H1 (cell line): ENCODE data around the gene TEX44. TPM values are rescaled to one million over a fixed set of nuclear protein-coding genes. Genes with fewer than 3 reads are reported as not detected.

Experiments
- CTCF ChIA-PET: fragments of 300-600 bp; sonication (Branson Sonifier 250); formaldehyde crosslinking; loops from one replicate; lab custom pipeline; 2021; ENCODE audit not compliant: partially characterized antibody; lab: Charles Lee
- POLR2A ChIA-PET: fragments of 300-600 bp; sonication (Branson Sonifier 250); formaldehyde crosslinking; loops from one replicate; lab custom pipeline; 2021; ENCODE audit warnings: inconsistent platforms; ENCODE audit not compliant: partially characterized antibody; lab: Charles Lee
- DNase-seq, 2 experiments: peaks; one replicate each; pipeline versions ENCODE4 v3.0.0 to v3.0.0-alpha.2; 2010 to 2022; ENCODE audit warnings: low spot score in 2 of 2, low read depth in 1 of 2, mixed read lengths in 1 of 2
- FAIRE-seq: peaks from 2 replicates; lab custom pipeline; 2011; peaks lifted over from hg19 to GRCh38; lab: Jason Lieb, UNC
- H2AFZ ChIP-seq: 2 replicates; pipeline ENCODE4 v1.8.1; 2012; ENCODE audit warnings: low read length, inconsistent platforms
- H2AK5ac ChIP-seq: 2 replicates; pipeline ENCODE4 v1.6.1; 2013; ENCODE audit warnings: low read depth, low read length
- H2BK120ac ChIP-seq: replicated peaks from 2 replicates; pipeline ENCODE3; 2013; ENCODE audit warnings: low read depth, low read length, inconsistent platforms
- H2BK12ac ChIP-seq: 2 replicates; pipeline ENCODE4 v1.6.1; 2013; ENCODE audit warnings: low read depth, low read length
- H2BK15ac ChIP-seq: 2 replicates; pipeline ENCODE4 v1.6.1; 2013; ENCODE audit warnings: low read length
- H2BK20ac ChIP-seq: 2 replicates; pipeline ENCODE4 v1.6.1; 2013; ENCODE audit warnings: low read length
- H2BK5ac ChIP-seq: 2 replicates; pipeline ENCODE4 v1.6.1; 2013; ENCODE audit warnings: low read depth, low read length
- H3K14ac ChIP-seq: 2 replicates; pipeline ENCODE4 v1.6.1; 2013; ENCODE audit warnings: inconsistent platforms; ENCODE audit not compliant: insufficient read length
- H3K18ac ChIP-seq: 2 replicates; pipeline ENCODE4 v1.6.1; 2013; ENCODE audit warnings: low read length; ENCODE audit errors: extremely low read depth
- H3K23ac ChIP-seq: 2 replicates; pipeline ENCODE4 v1.6.1; 2013; ENCODE audit warnings: inconsistent platforms; ENCODE audit not compliant: insufficient read length
- H3K23me2 ChIP-seq: 2 replicates; pipeline ENCODE4 v1.6.1; 2013; ENCODE audit warnings: low read depth, low read length
- H3K27ac ChIP-seq: 2 replicates; pipeline ENCODE4 v1.6.1; 2011; ENCODE audit warnings: low read depth, low read length, inconsistent platforms
- H3K27me3 ChIP-seq, 4 experiments: replicated peaks in 1 of 4; 1 replicate in 1 of 4; 2 replicates in 3 of 4; pipeline versions ENCODE4 v1.6.1 to v1.8.1; 2011 to 2013; ENCODE audit warnings: low read length in 3 of 4, mild to moderate bottlenecking in 3 of 4, inconsistent platforms in 2 of 4, mixed read lengths in 2 of 4, moderate library complexity in 1 of 4; ENCODE audit not compliant: control insufficient read depth in 3 of 4, insufficient read depth in 3 of 4; ENCODE audit errors: extremely low read depth in 1 of 4
- H3K36me3 ChIP-seq, 4 experiments: 2 replicates each; pipeline versions ENCODE4 v1.6.1 to v1.8.1; 2011 to 2013; ENCODE audit warnings: mild to moderate bottlenecking in 4 of 4, low read length in 3 of 4, moderate library complexity in 2 of 4, control low read depth in 1 of 4, inconsistent platforms in 1 of 4; ENCODE audit not compliant: insufficient read depth in 4 of 4, control insufficient read depth in 2 of 4
- H3K4ac ChIP-seq: replicated peaks from 2 replicates; pipeline ENCODE3; 2013; ENCODE audit warnings: low read length, low read depth, mixed read lengths, inconsistent platforms; ENCODE audit not compliant: insufficient read length
- H3K4me1 ChIP-seq, 4 experiments: replicated peaks in 1 of 4; 1 replicate in 1 of 4; 2 replicates in 3 of 4; pipeline versions ENCODE4 v1.6.1 to v1.8.1; 2011 to 2013; ENCODE audit warnings: low read length in 3 of 4, inconsistent platforms in 2 of 4, mixed read lengths in 1 of 4; ENCODE audit not compliant: insufficient read depth in 4 of 4, control insufficient read depth in 3 of 4
- H3K4me2 ChIP-seq, 2 experiments: 2 replicates each; pipeline versions ENCODE4 v1.6.1 to v1.8.1; 2011 to 2013; ENCODE audit warnings: low read depth in 2 of 2, low read length in 2 of 2, control low read depth in 1 of 2, inconsistent platforms in 1 of 2, mild to moderate bottlenecking in 1 of 2; ENCODE audit not compliant: insufficient read depth in 1 of 2
- H3K4me3 ChIP-seq, 4 experiments: fragments of 200-600, 300-600 bp in 1 of 4; sonication (generic), shearing (Covaris generic), sonication (Bioruptor Twin) in 1 of 4; 2 replicates each; pipeline versions ENCODE4 v1.5.1 to v1.8.1; 2011 to 2016; ENCODE audit warnings: low read length in 4 of 4, low read depth in 3 of 4, control low read depth in 2 of 4, inconsistent platforms in 2 of 4, mild to moderate bottlenecking in 2 of 4, mixed read lengths in 1 of 4, moderate library complexity in 1 of 4; ENCODE audit not compliant: insufficient read depth in 2 of 4; ENCODE audit errors: extremely low read depth in 1 of 4
- H3K56ac ChIP-seq: replicated peaks from 2 replicates; pipeline ENCODE3; 2013; ENCODE audit warnings: low read depth, mild to moderate bottlenecking, mixed read lengths, low read length, inconsistent platforms; ENCODE audit not compliant: insufficient read length
- H3K79me1 ChIP-seq: 2 replicates; pipeline ENCODE4 v1.6.1; 2013; ENCODE audit warnings: low read depth, low read length, control low read depth
- H3K79me2 ChIP-seq, 2 experiments: 2 replicates each; pipeline versions ENCODE4 v1.6.1 to v1.8.1; 2012 to 2013; ENCODE audit warnings: low read length in 2 of 2, mild to moderate bottlenecking in 2 of 2, inconsistent platforms in 1 of 2; ENCODE audit not compliant: insufficient read depth in 2 of 2, control insufficient read depth in 1 of 2
- H3K9ac ChIP-seq, 4 experiments: replicated peaks in 1 of 4; 1 replicate in 1 of 4; 2 replicates in 3 of 4; pipeline versions ENCODE4 v1.6.1 to v1.8.1; 2011 to 2013; ENCODE audit warnings: low read depth in 3 of 4, low read length in 3 of 4, control low read depth in 2 of 4, mild to moderate bottlenecking in 2 of 4, moderate library complexity in 2 of 4, inconsistent platforms in 1 of 4; ENCODE audit errors: extremely low read depth in 1 of 4
- H3K9me3 ChIP-seq, 2 experiments: 2 replicates each; pipeline versions ENCODE4 v1.6.1 to v1.8.1; 2012 to 2013; ENCODE audit warnings: mild to moderate bottlenecking in 2 of 2, moderate library complexity in 2 of 2, control low read depth in 1 of 2, inconsistent platforms in 1 of 2, low read depth in 1 of 2, low read length in 1 of 2, mixed read lengths in 1 of 2; ENCODE audit not compliant: insufficient read depth in 2 of 2
- H4K20me1 ChIP-seq, 2 experiments: replicated peaks in 1 of 2; 2 replicates each; pipeline versions ENCODE3 to v1.8.1; 2011 to 2013; ENCODE audit warnings: inconsistent platforms in 2 of 2, low read length in 2 of 2, mild to moderate bottlenecking in 1 of 2; ENCODE audit not compliant: insufficient read depth in 2 of 2, control insufficient read depth in 1 of 2
- H4K5ac ChIP-seq: 2 replicates; pipeline ENCODE4 v1.6.1; 2013; ENCODE audit warnings: low read length, low read depth, mixed read lengths, inconsistent platforms; ENCODE audit not compliant: insufficient read length
- H4K8ac ChIP-seq: 2 replicates; pipeline ENCODE4 v1.8.0; 2013; ENCODE audit warnings: mild to moderate bottlenecking, moderate library complexity, low read length, inconsistent platforms; ENCODE audit not compliant: insufficient read depth; ENCODE audit errors: extremely low read depth
- H4K91ac ChIP-seq: replicated peaks from 2 replicates; pipeline ENCODE3; 2013; ENCODE audit warnings: low read length, mixed read lengths, inconsistent platforms; ENCODE audit not compliant: insufficient read length
- BACH1 ChIP-seq: IDR thresholded peaks from 2 replicates; pipeline ENCODE4 v1.6.1; 2012; ENCODE audit warnings: low read length, improper control_type of control experiment
- BCL11A ChIP-seq, 2 experiments: IDR thresholded peaks; one replicate each; pipeline ENCODE4 v1.6.1; 2011; ENCODE audit warnings: low read depth in 2 of 2, low read length in 2 of 2, mild to moderate bottlenecking in 2 of 2
- E2F6 ChIP-seq: IDR thresholded peaks from 2 replicates; pipeline ENCODE4 v1.6.1; 2012; ENCODE audit warnings: inconsistent platforms
- MAFK ChIP-seq: IDR thresholded peaks from 2 replicates; pipeline ENCODE4 v1.6.1; 2012; ENCODE audit warnings: low read depth, mild to moderate bottlenecking, improper control_type of control experiment, low read length
- PHF8 ChIP-seq: fragments of 200-600 bp; sonication (generic); conservative IDR thresholded peaks from 2 replicates; pipeline ENCODE4 v1.7.1; 2012; ENCODE audit warnings: low read depth, mild to moderate bottlenecking, inconsistent platforms, low read length, moderate library complexity
- RXRA ChIP-seq: IDR thresholded peaks from 2 replicates; pipeline ENCODE4 v1.6.1; 2011; ENCODE audit warnings: low read depth, mild to moderate bottlenecking, low read length, moderate library complexity; ENCODE audit not compliant: insufficient read depth
- SP1 ChIP-seq: IDR thresholded peaks from 2 replicates; pipeline ENCODE4 v1.6.1; 2011; ENCODE audit warnings: low read depth, low read length
- SP4 ChIP-seq: IDR thresholded peaks from 2 replicates; pipeline ENCODE4 v1.6.1; 2012; ENCODE audit warnings: low read length, inconsistent platforms
- SUZ12 ChIP-seq: fragments of 200-600 bp; sonication (generic); IDR thresholded peaks from 2 replicates; pipeline ENCODE4 v1.6.1; 2012; ENCODE audit warnings: mild to moderate bottlenecking, inconsistent platforms, low read length, moderate library complexity, mixed read lengths
- TEAD4 ChIP-seq: IDR thresholded peaks from 2 replicates; pipeline ENCODE4 v1.6.1; 2012; ENCODE audit warnings: low read depth, low read length, inconsistent platforms, mixed read lengths
- WGBS, 2 experiments: shearing (Covaris generic) in 1 of 2; methylation state at CpG; one replicate each; pipeline versions ENCODE4 v1.1.6 to v1.1.7; 2013 to 2015; ENCODE audit warnings: low lambda C conversion rate in 2 of 2, mixed read lengths in 2 of 2, inconsistent platforms in 1 of 2, low coverage in 1 of 2, missing lambda C conversion rate in 1 of 2; ENCODE audit not compliant: insufficient replicate concordance in 2 of 2, insufficient coverage in 1 of 2, insufficient read length in 1 of 2; ENCODE audit errors: extremely low coverage in 1 of 2, missing lambda C conversion rate in 1 of 2; 5-methylcytosine and 5-hydroxymethylcytosine counted together
- long read RNA-seq, 2 experiments: library from RNA in 1 of 2; library from capped mRNA in 1 of 2; stranded (forward); transcript quantifications; one replicate each; pipeline ENCODE4 v2.0.0, GENCODE V29; 2021; ENCODE audit warnings: inconsistent platforms in 1 of 2
- polyA minus RNA-seq, 3 experiments: library from RNA; depleted of rRNA, polyadenylated mRNA; stranded (reverse); fragments of >200 nt; gene quantifications; 1 replicate in 2 of 3; 2 replicates in 1 of 3; pipeline ENCODE4 v1.2.3, GENCODE V29; 2011
- polyA plus RNA-seq, 7 experiments: library from polyadenylated mRNA; depleted of rRNA in 3 of 7; stranded (reverse) in 5 of 7; unstranded in 2 of 7; fragments of >200 nt in 5 of 7; fragments of 200-250 nt in 2 of 7; gene quantifications; 1 replicate in 5 of 7; 2 replicates in 1 of 7; 4 replicates in 1 of 7; pipeline versions ENCODE4 v1.2.1 to v1.2.3, GENCODE V29; 2011 to 2013; ENCODE audit warnings: missing spikeins in 2 of 7, mixed read lengths in 2 of 7
- total RNA-seq: library from RNA; stranded (reverse); fragmentation: NEBNext Ultra II Directional; extraction: Animal tissue kit (Norgen Biotek cat#: 25700); gene quantifications from 2 replicates; pipeline ENCODE4 v1.2.1, GENCODE V29; 2021
- TF ChIP-seq, protein P1 (sequence below): IDR thresholded peaks from 2 replicates; pipeline ENCODE4 v1.6.1; 2011; ENCODE audit warnings: low read depth, mild to moderate bottlenecking, low read length; ENCODE audit not compliant: insufficient read depth

TEX44 gene
- not detected in 2 replicates for total RNA-seq
- 0.06 TPM in 1 of 2 replicates, not detected in the other for polyA plus RNA-seq (2011; rRNA removed)
- polyA plus RNA-seq (2011; cell fraction: cytosol; rRNA removed), result not detected
- polyA plus RNA-seq (2011; cell fraction: nucleus; rRNA removed), result not detected
- polyA plus RNA-seq (2012, experiment 1 of 2), result not detected in 4 replicates
- polyA plus RNA-seq (2012, experiment 2 of 2), result not detected
- not detected for polyA plus RNA-seq (2013, experiment 1 of 2)
- not detected for polyA plus RNA-seq (2013, experiment 2 of 2)
- polyA minus RNA-seq (2011; rRNA and poly(A)+ RNA removed), result not detected in 2 replicates
- not detected for polyA minus RNA-seq (2011; cell fraction: cytosol; rRNA and poly(A)+ RNA removed)
- polyA minus RNA-seq (2011; cell fraction: nucleus; rRNA and poly(A)+ RNA removed), result not detected
- long read RNA-seq, experiment 1, result 0 reads
- long read RNA-seq, experiment 2, result 0 reads

- Histone ChIP-seq H3K27ac (no peak within 1 kb of the TSS), H4K8ac (no peak within 1 kb of the TSS), H4K91ac (no peak within 1 kb of the TSS), H4K20me1 (no peaks in the 10 kb centered on the region), H3K27me3 (no peaks in the 10 kb centered on the region), H3K9ac (no peak within 1 kb of the TSS), H3K9me3 (no peaks in the 10 kb centered on the region), H2AFZ (no peak within 1 kb of the TSS), H2BK120ac (no peak within 1 kb of the TSS), H2AK5ac (no peak within 1 kb of the TSS), H3K4me3 (no peak within 1 kb of the TSS), H3K23me2 (no peaks in the 10 kb centered on the region), H4K5ac (no peak within 1 kb of the TSS), H3K4ac (no peak within 1 kb of the TSS), H3K36me3 (no peaks in the 10 kb centered on the region), H3K56ac (no peak within 1 kb of the TSS), H3K4me2 (no peak within 1 kb of the TSS), H2BK5ac (no peak within 1 kb of the TSS; the same call in 1 of the 2 replicates), H2BK20ac (no peak within 1 kb of the TSS), H3K18ac (no peak within 1 kb of the TSS), H2BK12ac (peak within 1 kb of the TSS; percentile 19; the same call in 1 of the 2 replicates), H3K14ac (no peak within 1 kb of the TSS), H3K79me2 (no peaks in the 10 kb centered on the region), H2BK15ac (no peak within 1 kb of the TSS), H3K23ac (no peak within 1 kb of the TSS), H3K79me1 (no peaks in the 10 kb centered on the region), H3K4me1 (peaks cover 0 to 6% (median 2%) of the 10 kb centered on the region in 4 experiments; a peak in 2 of 7 replicates)
- no peak for DNase-seq
- POLR2A ChIA-PET, result interaction anchor here (1.1 to 1.3 kb wide), 2 partner anchors 12 to 21 kb away, joined by 3 read pairs; no protein-coding TSS in a partner anchor
- no peak for FAIRE-seq
- CTCF ChIA-PET, result interaction anchor here (0.8 to 19.8 kb wide), 9 partner anchors 8 to 82 kb away, joined by 3 to 368 read pairs (median 6); no protein-coding TSS in a partner anchor
- WGBS, 2 experiments, result 94% methylated on average over 6 of the region's 6 CpGs; no CpG with 5 or more reads in 1 of the 2 experiments
- TF ChIP-seq E2F6 (no peak), BACH1 (no peak), SP4 (no peak), TEAD4 (no peak), RXRA (no peak), SUZ12 (no peak), PHF8 (no peak), BCL11A (IDR thresholded peaks at IDR 0.05; ENCODE audit: low read depth in 2 of 2, low read length in 2 of 2) (no peak), MAFK (no peak), SP1 (no peak)
- TF ChIP-seq, protein P1, sequence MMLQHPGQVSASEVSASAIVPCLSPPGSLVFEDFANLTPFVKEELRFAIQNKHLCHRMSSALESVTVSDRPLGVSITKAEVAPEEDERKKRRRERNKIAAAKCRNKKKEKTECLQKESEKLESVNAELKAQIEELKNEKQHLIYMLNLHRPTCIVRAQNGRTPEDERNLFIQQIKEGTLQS, result no peak
Measured at GRCh38 chr2:231592636-231593145, at the start of gene TEX44. TSS of gene TEX44 (plus strand) at chr2:231592864. CDS start at chr2:231592952, 88 bp downstream.
